ENCODE results near the gene ZBTB46. TPM values are rescaled to one million over a fixed set of nuclear protein-coding genes. Genes with fewer than 3 reads are reported as not detected.

The ZBTB46 gene
- total RNA-seq, 1 experiment from 2014 or later: 27.1 TPM

DNA sequence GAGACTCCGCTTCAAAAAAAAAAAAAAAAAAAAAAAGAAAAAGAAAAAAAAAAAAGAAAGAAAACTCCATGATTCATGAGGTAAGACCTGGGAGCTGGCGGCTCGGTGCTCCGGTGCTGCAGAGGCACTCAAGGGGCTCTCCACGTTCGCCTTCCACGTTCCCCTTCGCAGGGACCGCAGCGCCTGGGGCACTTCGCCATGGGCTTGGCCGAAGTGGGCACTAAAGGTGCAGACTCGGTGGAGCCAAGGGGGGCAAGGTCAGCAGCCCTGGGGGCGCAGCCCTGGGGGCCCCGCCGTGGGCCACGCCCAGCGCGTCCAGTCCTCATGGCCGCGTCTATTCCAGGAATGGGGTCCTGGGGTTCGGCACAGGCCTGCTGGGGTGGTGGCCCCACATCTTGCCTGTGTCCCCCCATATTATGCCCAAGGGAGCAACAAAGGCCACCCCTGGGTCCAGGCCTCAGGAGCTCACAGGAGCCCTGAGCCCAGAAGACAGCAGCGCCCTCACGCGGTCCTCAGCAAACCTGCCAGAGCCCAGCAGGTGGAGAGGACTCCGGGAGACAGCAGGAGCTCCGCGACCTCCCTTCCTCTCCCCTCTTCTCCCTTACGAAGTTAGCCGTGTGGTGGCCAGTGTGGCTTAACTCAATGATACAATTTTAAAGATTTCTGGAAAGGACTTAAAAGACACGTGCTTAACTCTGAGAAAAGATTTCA lies 21.9 kb downstream of the ZBTB46 start:
- no peak overlapping the region for H3K18ac ChIP-seq (ENCODE audit: insufficient read length, low read depth, low read length)
- no peak overlapping the region for H2BK120ac ChIP-seq (ENCODE audit: low read depth, low read length, poor library complexity, severe bottlenecking)
- H3K79me1 ChIP-seq (ENCODE audit: insufficient read depth, low read depth, low read length, poor library complexity, severe bottlenecking): no peaks in the 10 kb centered on the region
- H3K27ac ChIP-seq (ENCODE audit: insufficient read length, low read depth, low read length): no peak overlapping the region
- no peak overlapping the region for H2BK5ac ChIP-seq (ENCODE audit: insufficient read length, low read length)
- H3K9me3 Mint-ChIP-seq: no peaks in the 10 kb centered on the region
- H3K9me3 ChIP-seq (ENCODE audit: control insufficient read depth, low read depth, low read length): no peaks in the 10 kb centered on the region
- no peak overlapping the region for H3K27ac Mint-ChIP-seq
- no peak overlapping the region for H2BK15ac ChIP-seq (ENCODE audit: low read depth, low read length)
- no peaks in the 10 kb centered on the region for H3K23me2 ChIP-seq (ENCODE audit: insufficient read length, low read depth, low read length, poor library complexity, severe bottlenecking)
- H2BK20ac ChIP-seq (ENCODE audit: low read depth, low read length, poor library complexity, severe bottlenecking): no peak overlapping the region
- H4K5ac ChIP-seq (ENCODE audit: insufficient read length, low read depth, low read length): no peak overlapping the region
- H3K4me1 ChIP-seq (ENCODE audit: insufficient read depth, low read length): no peaks in the 10 kb centered on the region
- peaks cover 9 to 11% of the 10 kb centered on the region in 2 experiments; a peak in 2 of 4 replicates for H3K4me1 Mint-ChIP-seq
- no peaks in the 10 kb centered on the region for H3K27me3 ChIP-seq (ENCODE audit: insufficient read depth, low read length)
- no peak overlapping the region for H3K14ac ChIP-seq (ENCODE audit: insufficient read depth, low read length)
- H3T11ph ChIP-seq (ENCODE audit: low read length): no peak overlapping the region
- H3K4me3 Mint-ChIP-seq: no peak overlapping the region
- H3K79me2 ChIP-seq (ENCODE audit: insufficient read depth, low read length): no peaks in the 10 kb centered on the region
- no peak overlapping the region for H3K4ac ChIP-seq (ENCODE audit: low read depth, low read length)
- H3K36me3 Mint-ChIP-seq (ENCODE audit: insufficient read depth in 1 of 3, low read depth in 3 of 3): peaks cover 0 to 6% (median 0%) of the 10 kb centered on the region in 3 experiments; a peak in 5 of 7 replicates
- H3K23ac ChIP-seq (ENCODE audit: insufficient read length, low read depth, low read length): no peak overlapping the region
- H4K20me1 ChIP-seq (ENCODE audit: control insufficient read depth, insufficient read depth, insufficient read length): no peaks in the 10 kb centered on the region
- no peak overlapping the region for H3K4me2 ChIP-seq (ENCODE audit: insufficient read depth, insufficient read length, low read length)
- no peak overlapping the region for H4K91ac ChIP-seq (ENCODE audit: insufficient read length, low read depth, low read length)
- no peak overlapping the region for H4K8ac ChIP-seq (replicated peaks; ENCODE audit: insufficient read length, low read depth, low read length)
- no peak for DNase-seq
- TF ChIP-seq, protein P1, sequence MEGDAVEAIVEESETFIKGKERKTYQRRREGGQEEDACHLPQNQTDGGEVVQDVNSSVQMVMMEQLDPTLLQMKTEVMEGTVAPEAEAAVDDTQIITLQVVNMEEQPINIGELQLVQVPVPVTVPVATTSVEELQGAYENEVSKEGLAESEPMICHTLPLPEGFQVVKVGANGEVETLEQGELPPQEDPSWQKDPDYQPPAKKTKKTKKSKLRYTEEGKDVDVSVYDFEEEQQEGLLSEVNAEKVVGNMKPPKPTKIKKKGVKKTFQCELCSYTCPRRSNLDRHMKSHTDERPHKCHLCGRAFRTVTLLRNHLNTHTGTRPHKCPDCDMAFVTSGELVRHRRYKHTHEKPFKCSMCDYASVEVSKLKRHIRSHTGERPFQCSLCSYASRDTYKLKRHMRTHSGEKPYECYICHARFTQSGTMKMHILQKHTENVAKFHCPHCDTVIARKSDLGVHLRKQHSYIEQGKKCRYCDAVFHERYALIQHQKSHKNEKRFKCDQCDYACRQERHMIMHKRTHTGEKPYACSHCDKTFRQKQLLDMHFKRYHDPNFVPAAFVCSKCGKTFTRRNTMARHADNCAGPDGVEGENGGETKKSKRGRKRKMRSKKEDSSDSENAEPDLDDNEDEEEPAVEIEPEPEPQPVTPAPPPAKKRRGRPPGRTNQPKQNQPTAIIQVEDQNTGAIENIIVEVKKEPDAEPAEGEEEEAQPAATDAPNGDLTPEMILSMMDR (conservative IDR thresholded peaks at IDR 0.05): peak; percentile 37
- H2AFZ ChIP-seq (ENCODE audit: low read length): no peak overlapping the region
- H2AK5ac ChIP-seq (ENCODE audit: insufficient read length, low read length): no peak overlapping the region
- no peak overlapping the region for H3K9ac ChIP-seq (ENCODE audit: extremely low read depth, insufficient read length, low read length)
- no CpG with 5 or more reads among the region's 31 CpGs for WGBS (ENCODE audit: extremely low coverage, insufficient read length, low lambda C conversion rate)
- no peaks in the 10 kb centered on the region for H3K27me3 Mint-ChIP-seq (ENCODE audit: low read depth)
- H2BK12ac ChIP-seq (ENCODE audit: insufficient read length, low read depth, low read length): no peak overlapping the region
- no peak overlapping the region for H3K56ac ChIP-seq (ENCODE audit: insufficient read length, low read depth, low read length)
